22Rv1 (cell line): ENCODE data around the gene F13A1.

Source experiments
- H3K27ac ChIP-seq: fragments of 450-650 bp; 2 replicates; pipeline ENCODE4 v1.5.1; 2017
- ZFX ChIP-seq: fragments of 450-650 bp; IDR thresholded peaks from 2 replicates; pipeline ENCODE4 v1.6.1; 2017; ENCODE audit warnings: antibody characterized with exemption, borderline replicate concordance
- TF ChIP-seq, protein P1 (sequence below): fragments of 450-650 bp; IDR thresholded peaks from 2 replicates; pipeline ENCODE4 v1.5.1; 2017; ENCODE audit warnings: mild to moderate bottlenecking

Gene F13A1

DNA sequence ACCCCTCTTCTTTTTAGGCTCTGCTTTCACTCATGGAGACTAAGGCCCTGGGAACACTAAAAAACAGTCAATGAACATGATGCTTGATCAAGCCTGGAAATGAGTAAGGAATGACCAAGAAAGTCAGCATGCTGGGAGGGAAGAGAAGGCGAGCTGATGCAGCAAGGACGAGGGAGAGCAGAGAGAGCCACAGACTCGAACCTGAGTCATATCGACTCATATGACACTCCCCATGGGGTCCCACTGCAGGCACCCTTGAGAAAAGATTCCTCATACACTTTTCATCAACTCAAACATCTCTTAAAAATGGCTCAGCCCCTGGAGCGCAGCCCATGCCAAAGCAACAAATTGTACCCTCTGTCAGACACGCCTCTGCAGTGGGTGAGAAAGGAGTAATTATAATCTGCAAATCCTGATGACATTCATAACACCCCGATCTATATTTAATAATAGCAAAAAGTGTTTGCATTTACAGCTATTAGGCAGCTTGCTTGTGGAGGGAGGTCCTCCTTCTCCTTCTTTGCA lies 127.2 kb downstream of the F13A1 start:
- TF ChIP-seq, protein P1, sequence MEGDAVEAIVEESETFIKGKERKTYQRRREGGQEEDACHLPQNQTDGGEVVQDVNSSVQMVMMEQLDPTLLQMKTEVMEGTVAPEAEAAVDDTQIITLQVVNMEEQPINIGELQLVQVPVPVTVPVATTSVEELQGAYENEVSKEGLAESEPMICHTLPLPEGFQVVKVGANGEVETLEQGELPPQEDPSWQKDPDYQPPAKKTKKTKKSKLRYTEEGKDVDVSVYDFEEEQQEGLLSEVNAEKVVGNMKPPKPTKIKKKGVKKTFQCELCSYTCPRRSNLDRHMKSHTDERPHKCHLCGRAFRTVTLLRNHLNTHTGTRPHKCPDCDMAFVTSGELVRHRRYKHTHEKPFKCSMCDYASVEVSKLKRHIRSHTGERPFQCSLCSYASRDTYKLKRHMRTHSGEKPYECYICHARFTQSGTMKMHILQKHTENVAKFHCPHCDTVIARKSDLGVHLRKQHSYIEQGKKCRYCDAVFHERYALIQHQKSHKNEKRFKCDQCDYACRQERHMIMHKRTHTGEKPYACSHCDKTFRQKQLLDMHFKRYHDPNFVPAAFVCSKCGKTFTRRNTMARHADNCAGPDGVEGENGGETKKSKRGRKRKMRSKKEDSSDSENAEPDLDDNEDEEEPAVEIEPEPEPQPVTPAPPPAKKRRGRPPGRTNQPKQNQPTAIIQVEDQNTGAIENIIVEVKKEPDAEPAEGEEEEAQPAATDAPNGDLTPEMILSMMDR = no peak
- no peak for TF ChIP-seq ZFX
- H3K27ac ChIP-seq = no peak overlapping the region

DNA sequence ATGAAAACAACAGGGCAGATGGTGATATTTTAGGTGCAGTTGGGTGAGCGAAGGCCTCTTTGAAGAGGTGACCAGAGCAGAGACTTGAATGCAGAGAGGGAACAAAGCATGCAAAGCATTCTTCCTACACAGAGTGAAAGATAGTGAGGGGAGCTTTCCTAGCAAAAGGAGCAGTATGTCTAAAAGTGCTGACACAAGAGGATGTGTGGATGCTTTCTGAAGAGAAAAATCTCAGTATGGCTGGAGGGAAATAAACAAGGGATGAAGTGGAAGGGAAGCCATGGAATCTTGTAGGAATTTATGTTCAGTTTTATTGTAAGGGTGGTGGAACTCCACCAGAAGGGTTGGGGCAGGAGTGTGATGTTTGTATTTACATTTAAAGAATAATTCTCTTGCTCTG lies 128.6 kb downstream of the F13A1 start:
- no peak for TF ChIP-seq ZFX
- TF ChIP-seq, protein P1 = no peak

DNA sequence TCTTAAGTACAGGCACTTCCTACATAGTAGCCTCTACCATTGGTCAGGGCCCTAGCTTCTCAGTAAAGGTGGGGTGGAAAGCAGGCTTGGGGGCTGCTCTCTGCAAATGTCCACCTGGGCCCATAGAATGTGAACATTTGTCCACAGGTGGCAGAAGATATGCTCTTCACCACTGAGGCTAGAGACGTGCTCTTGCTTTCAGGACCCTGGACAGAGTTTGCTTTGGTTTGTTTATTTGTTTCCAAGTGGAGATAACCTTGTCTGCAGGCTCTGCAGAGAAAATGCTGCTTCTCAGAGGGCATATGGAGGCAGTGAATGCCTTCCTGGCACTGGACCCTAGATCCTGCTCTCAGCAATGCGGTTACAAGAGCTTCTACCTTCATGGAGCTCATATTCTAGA lies 129.0 kb downstream of the F13A1 start:
- H3K27ac ChIP-seq = no peak overlapping the region
- TF ChIP-seq, protein P1 = no peak
- no peak for TF ChIP-seq ZFX

More for the DNA sequence above, 128.6 kb downstream of the F13A1 start:
- no peak overlapping the region for H3K27ac ChIP-seq

DNA sequence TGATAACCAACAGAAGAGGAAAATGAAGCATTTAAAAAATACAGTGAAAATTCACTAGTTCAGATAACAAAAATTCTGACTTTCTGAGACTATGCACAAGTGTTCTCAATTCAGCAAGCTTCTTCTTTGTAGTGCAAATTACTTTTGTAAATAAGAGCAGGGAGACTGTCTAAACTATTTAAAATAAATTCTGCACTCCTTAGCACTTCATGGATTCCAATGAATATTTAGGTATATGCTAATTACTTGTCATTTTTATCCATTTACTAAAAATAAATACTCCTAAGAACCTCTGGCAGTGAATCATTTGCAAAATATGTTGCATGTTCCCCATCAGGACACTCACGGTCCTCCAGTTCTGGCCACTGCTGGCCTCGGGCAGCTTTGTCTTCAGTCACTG lies 139.8 kb downstream of the F13A1 start:
- TF ChIP-seq ZFX = no peak
- TF ChIP-seq, protein P1 = no peak
- H3K27ac ChIP-seq = no peak overlapping the region

DNA sequence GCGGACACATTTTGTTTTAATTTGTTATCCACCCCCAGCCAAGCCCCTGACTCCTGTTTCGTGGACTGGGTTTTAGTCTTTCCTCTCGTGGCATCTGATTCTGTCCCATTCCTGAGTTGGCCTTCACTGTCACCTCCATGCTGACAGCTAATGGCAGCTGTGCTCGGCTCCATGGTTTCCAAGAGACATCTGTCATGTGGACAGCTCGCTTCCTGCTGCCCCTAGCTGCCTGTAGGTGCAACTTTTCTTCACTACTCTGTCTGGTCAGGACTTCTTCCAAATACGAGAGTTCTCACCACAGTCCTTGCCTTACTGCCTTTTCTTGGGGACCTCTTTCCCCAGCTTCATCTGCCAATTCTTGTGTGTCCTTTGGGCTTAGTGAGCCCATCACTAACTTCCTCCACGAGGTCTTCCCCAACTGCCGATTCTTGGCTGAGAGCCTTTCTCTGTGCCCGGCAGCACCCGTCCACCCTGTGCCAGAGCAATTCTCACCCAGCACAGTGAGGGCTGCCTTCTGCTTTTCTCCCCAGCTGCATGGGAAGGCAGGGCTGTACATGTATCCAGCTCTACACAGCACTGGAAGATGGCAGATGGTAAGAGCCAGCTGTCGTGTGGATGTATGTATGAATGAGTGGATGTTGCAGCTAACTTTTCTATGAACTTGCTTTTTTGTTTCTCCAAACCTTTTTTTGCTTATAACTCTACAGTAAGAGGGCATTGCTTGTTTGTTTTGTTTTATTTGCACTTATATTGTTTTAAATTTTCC lies 140.4 kb downstream of the F13A1 start:
- H3K27ac ChIP-seq = no peak overlapping the region
- TF ChIP-seq, protein P1 = no peak
- no peak for TF ChIP-seq ZFX

DNA sequence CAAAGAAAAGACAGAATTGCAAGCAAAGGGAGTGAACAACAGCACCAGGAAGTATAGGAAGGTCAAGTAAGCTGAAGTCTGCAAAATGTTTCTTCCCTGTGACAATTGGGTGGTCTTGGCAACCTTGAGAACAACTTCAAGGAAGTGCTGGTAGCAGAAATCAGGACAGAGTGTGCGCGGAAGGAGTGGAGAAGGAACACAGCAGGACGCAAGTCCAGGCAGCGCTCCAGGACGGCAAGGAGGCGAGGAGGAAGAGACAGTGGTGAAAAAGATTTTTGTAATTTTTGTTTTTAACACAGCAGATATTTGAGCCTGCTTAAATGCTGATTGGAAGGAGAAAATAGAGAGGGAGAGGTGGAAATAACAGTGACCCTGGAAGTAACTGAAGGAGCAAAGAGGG lies 141.7 kb downstream of the F13A1 start:
- H3K27ac ChIP-seq = no peak overlapping the region
- no peak for TF ChIP-seq ZFX
- TF ChIP-seq, protein P1 = no peak

DNA sequence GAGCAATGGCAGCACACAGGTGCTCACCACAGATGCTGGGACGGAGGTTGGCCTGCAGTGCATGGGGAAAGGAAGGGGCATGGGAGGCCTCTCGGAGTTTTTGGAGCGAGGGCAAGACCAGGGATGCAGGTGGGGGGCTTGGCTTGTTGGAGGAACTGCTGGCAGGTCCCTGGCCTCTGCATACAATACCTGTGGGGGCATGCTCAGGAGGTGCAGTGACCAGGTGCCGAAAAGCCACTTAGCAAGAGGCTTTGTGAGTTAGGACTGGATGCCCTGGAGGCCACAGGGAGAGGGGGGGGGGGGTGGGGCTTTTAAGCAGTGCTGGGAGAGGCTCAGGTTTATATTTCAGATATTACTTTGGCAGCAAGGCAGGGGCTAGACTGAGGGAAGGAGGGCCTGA lies 142.7 kb downstream of the F13A1 start:
- H3K27ac ChIP-seq = no peak overlapping the region

More for the DNA sequence above, 142.7 kb downstream of the F13A1 start:
- TF ChIP-seq, protein P1 = no peak
- TF ChIP-seq ZFX = no peak
